ENCODE results near the gene SDC3. TPM values are rescaled to one million over a fixed set of nuclear protein-coding genes. Genes with fewer than 3 reads are reported as not detected.

The SDC3 gene
- total RNA-seq, 2 donors from 2014 or later = 47.1 to 59.8 TPM

DNA sequence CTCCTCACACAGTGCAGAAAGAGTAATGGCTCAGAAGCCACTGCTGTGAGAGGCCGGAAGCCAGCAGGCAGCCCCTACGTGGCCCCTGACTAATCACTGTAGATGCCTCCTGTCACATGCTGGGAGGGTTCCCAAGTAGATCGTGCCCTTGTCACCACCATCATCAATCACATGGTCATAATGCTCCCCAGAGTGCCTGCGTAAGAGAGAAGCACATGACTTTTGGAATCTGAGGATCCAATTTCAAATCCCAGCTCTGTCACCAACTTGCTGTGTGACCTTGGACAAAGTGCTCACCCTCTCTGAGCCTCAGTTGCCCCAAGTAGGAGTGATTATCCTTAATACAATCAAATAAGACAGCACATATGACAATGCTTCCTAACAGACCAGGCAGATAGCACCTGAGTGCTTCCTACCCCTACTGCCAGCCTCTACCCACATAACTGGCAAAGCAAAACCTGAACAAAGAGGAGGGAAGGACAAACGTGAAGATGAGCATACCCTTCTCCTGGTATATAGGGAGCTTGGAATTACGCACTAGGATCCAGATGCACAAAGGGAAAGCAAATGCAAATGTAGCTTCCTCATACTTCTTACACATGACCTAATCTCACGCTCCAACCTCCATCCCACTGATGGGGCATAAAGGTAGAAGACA lies 65.7 kb downstream of the SDC3 start:
- intact Hi-C loops (cut with DNase I) = no loop called here
- DNase-seq (ENCODE audit: low spot score) = no peak

DNA sequence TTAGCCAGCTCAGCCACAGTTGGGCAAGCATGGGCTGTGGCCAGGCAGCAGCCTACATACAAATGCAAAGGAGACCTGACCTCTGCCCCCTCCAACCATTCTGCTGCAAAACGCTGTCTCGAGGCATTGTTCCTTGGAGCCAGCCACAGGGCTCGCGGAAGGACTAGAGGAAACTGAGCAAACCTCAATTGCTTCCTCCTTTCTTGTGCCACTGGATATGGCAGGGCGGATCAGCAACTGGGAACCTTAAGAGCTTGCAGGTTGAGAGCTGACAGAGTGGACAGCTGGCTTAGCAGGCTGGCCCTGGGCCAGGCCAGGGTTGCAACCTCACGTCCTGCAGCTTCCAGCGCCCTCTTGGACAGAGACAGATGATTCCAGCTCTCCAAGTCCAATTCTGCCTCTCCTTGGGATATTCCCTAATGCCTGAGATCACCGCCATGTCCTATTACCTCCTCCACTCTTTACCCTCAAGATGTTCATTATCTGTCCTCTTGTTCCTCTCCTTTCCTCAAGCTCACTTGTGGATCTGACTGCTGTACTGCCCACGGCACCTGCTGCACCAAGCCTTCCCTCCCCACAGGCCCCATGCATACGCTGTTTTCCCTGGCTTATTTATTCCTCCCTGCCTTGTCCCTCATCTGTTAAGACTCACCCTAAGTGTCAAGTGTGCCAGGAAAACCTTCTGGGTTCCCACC lies 67.5 kb downstream of the SDC3 start:
- DNase-seq (ENCODE audit: low spot score) = no peak
- intact Hi-C loops (cut with DNase I) = no loop called here

GRCh38 chr1:30839827-30840359 lies 68.7 kb downstream of the SDC3 start:
- intact Hi-C loops (cut with DNase I) = no loop called here
- DNase-seq (ENCODE audit: low spot score) = no peak

DNA sequence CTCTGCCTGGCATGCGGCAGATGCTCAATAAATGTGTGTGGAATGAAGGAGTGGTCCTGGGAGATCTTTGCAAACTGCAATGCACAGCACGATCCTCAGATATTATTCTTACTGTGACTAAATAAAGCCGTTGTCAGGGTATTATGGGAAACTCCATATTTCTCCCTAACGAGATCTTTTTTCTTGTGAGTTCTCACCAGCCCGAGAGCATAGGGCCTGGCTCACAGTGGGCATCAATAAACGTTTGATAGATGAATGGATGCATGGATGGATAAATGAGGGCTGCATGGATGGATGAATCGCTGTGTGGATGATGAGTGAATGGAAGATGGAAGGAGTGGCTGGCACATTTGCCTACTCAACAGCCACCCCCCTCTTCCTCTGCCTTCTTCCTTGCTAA lies 69.6 kb downstream of the SDC3 start:
- intact Hi-C loops (cut with DNase I) = no loop called here
- no peak for DNase-seq (ENCODE audit: low spot score)

GRCh38 chr1:30837653-30838052 lies 70.9 kb downstream of the SDC3 start:
- no peak for DNase-seq (ENCODE audit: low spot score)
- intact Hi-C loops (cut with DNase I) = no loop called here

DNA sequence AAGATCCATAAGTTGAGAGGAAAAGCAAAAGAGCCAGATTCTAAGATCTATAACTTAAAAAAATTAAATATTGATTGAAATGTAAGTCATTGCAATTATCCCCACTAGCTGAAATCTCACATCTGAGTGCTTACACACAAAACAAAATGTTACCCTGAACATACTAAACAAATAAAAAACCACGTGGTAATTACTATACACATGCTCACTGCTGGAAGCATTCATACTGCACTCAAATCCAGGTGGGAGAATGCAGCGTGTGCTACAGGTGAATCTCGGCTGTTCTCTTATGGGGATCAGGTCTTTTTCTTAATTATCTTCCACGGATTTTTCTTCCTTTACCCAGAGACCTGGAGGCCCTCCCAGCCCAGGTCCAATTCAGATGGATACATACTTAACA lies 74.3 kb downstream of the SDC3 start:
- DNase-seq (ENCODE audit: low spot score) = no peak
- intact Hi-C loops (cut with DNase I) = no loop called here

- DNase-seq (ENCODE audit: low spot score) = no peak
Measured at GRCh38 chr1:30830537-30830936, 78.0 kb downstream of the SDC3 start.

DNA sequence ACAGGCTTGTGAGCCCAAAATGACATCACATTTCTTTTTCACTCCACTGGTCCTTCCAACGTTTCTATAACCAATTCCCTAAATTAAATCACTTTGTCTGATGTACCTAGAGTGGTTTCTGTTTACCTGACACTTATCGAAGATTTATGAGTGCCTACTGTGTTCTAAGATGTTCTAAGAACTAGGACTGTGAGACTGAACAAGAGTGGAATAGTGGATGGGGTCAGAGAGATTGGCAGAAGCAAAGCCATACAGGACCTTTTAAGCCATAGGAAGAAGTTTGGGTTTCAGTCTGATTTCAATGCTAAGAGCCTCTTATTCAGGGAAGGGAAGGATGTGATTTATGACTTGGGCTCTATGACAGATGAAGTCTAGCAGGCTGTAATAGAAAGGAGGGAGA lies 78.7 kb downstream of the SDC3 start:
- intact Hi-C loops (cut with DNase I) = no loop called here

More at GRCh38 chr1:30830537-30830936, 78.0 kb downstream of the SDC3 start:
- intact Hi-C loops (cut with DNase I) = no loop called here

DNA sequence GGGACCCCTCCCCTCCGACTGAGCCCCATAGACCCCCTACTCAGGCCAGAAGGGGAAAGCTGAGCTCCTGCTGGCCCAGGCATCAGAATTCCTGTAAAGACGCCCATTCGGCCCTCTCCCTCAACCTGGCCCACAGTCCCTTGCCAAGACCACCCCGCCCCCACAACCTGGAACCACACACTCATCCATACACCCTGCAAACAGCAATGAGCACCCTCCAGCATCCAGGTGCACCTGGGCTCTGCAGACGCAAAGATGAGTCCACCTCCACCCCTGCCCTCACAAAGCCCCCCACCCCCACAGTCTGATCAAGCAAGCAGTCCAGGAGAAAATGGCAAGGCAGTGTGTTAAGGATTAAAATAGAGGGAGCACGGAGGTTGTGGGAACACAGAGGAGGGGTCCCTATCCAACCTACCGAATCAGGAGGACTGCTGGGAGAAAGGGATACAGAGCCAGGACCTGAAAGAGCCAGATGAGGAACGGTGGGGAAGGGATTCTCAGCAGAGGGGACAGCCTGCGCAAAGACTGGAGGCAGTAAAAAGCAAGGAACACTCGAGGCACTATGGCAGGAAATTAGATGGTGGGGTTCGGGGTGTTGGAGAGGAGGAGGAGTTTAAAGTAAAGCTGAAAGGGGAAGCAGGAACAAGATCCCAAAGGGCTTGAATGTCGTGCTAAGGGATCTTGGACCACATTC lies 83.7 kb downstream of the SDC3 start:
- intact Hi-C loops (cut with DNase I) = no loop called here
- DNase-seq (ENCODE audit: low spot score) = no peak

More for the DNA sequence above, 78.7 kb downstream of the SDC3 start:
- no peak for DNase-seq (ENCODE audit: low spot score)

- DNase-seq (ENCODE audit: low spot score) = peak; percentile 98
- intact Hi-C loops (cut with DNase I) = no loop called here
Measured at GRCh38 chr1:30823969-30824735, 84.4 kb downstream of the SDC3 start.

GRCh38 chr1:30823627-30823968 lies 85.0 kb downstream of the SDC3 start:
- intact Hi-C loops (cut with DNase I) = no loop called here
- DNase-seq (ENCODE audit: low spot score) = peak; percentile 51

DNA sequence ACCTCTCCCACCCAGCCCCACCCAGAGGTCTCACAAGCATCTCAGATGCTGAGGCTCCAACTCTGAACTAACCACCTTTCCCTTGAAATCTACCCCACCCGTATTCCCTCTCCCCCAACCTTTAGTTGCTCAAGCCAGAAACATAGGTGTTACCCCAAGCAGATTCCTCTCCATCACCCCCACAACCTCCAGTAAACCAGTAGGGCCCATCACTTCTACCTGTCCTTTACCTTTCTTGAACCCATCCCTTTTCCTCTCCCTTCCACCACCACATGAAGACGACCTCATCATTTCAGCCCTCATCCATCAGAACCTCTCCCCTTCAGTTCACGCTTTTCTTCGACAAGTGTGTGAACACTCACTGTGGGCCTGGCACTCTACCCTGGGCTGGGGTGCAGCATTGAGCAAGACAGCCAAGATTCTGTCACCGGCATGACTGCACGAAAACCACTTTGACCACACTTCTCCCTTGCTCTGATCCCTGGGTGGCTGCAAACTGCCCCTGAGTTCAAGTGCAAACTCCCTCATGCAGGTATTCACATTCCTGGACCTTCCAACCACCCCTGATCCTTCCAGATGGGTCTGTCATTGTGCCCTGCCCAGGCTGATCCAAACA lies 85.5 kb downstream of the SDC3 start:
- peak; percentile 48 for DNase-seq (ENCODE audit: low spot score)
- intact Hi-C loops (cut with DNase I) = no loop called here

DNA sequence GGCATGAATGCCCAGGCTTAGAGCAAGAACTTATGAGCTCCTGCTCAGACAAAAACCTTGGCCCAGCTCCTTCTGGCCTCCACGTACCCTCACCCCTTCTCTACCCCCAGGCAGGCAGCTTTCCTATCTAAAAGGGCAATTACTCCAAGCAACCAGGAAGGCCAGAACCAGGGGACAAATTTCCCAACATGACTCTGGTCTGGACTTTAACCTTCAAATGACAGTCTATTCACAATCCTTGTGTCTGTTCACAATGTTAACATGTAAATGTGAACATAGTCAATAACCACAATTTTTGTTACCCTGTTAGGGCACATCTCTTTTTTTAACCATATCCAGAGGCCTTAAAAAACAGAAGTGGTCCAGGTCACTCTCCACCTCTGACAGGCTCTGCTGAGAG lies 86.6 kb downstream of the SDC3 start:
- intact Hi-C loops (cut with DNase I) = no loop called here
- no peak for DNase-seq (ENCODE audit: low spot score)

DNA sequence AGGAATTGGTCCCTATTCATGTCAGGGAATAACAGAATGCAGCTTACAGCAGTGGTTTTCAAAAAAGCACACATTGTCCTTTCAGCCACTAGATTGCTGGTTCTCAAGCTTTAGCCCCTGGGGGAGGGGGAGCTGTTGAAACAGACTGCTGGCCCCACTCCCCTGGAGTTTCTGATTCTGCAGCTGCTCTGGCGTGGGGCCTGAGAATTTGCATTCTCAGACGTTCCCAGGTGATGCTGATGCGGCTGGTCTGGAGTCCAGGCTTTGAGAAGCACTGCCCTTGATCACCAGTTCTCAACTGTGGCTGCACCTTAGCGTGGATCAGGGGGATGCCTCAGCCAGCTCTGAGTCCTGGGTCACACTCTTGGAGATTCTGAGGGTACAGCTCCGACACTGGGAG lies 88.3 kb downstream of the SDC3 start:
- no peak for DNase-seq (ENCODE audit: low spot score)
- intact Hi-C loops (cut with DNase I) = no loop called here

Other genes with a start within 250 kb of the SDC3 start
- gene MATN1, start 185.2 kb downstream of the SDC3 start, total RNA-seq = not detected
- gene LAPTM5, start 151.0 kb downstream of the SDC3 start, total RNA-seq = 100 to 1,000 TPM in 1 of 2 donors, 10 to 100 TPM in 1; 80.1 to 120 TPM
- gene PUM1, start 157.0 kb upstream of the SDC3 start, total RNA-seq = 10 to 100 TPM; 73.2 to 87.9 TPM